ENCODE data around the gene FAM117B. TPM values are rescaled to one million over a fixed set of nuclear protein-coding genes. Genes with fewer than 3 reads are reported as not detected.

The FAM117B gene
- total RNA-seq, 6 experiments from 2014 or later, result 0.55 to 1.2 (median 0.87) TPM

- Mint-ChIP-seq H3K4me3 (no peak overlapping the region), H3K36me3 (ENCODE audit: low read depth) (peaks cover 23% of the 10 kb centered on the region), H3K27ac (no peak overlapping the region), H3K9me3 (peaks cover 36% of the 10 kb centered on the region), H3K4me1 (ENCODE audit: low read depth) (peaks cover 10% of the 10 kb centered on the region), H3K27me3 (ENCODE audit: insufficient read depth) (peaks cover 3% of the 10 kb centered on the region)
- TF ChIP-seq CTCF (IDR thresholded peaks at IDR 0.05), result no peak
- no peak for DNase-seq
Measured at GRCh38 chr2:202716114-202716718, 81.4 kb downstream of the FAM117B start.

GRCh38 chr2:202716953-202717597 is 82.3 kb downstream of the FAM117B start:
- TF ChIP-seq CTCF (IDR thresholded peaks at IDR 0.05), result no peak
- no peak for DNase-seq
- no peak overlapping the region for H3K4me3 Mint-ChIP-seq
- H3K27me3 Mint-ChIP-seq (ENCODE audit: insufficient read depth), result peaks cover 3% of the 10 kb centered on the region
- H3K4me1 Mint-ChIP-seq (ENCODE audit: low read depth), result peaks cover 15% of the 10 kb centered on the region
- no peak overlapping the region for H3K27ac Mint-ChIP-seq
- peaks cover 23% of the 10 kb centered on the region for H3K36me3 Mint-ChIP-seq (ENCODE audit: low read depth)
- peaks cover 36% of the 10 kb centered on the region for H3K9me3 Mint-ChIP-seq

GRCh38 chr2:202717598-202718310 is 83.0 kb downstream of the FAM117B start:
- Mint-ChIP-seq H3K27ac (no peak overlapping the region), H3K27me3 (ENCODE audit: insufficient read depth) (peaks cover 3% of the 10 kb centered on the region), H3K36me3 (ENCODE audit: low read depth) (peaks cover 19% of the 10 kb centered on the region), H3K4me1 (ENCODE audit: low read depth) (peaks cover 15% of the 10 kb centered on the region), H3K9me3 (peaks cover 32% of the 10 kb centered on the region), H3K4me3 (no peak overlapping the region)
- DNase-seq, result no peak
- no peak for TF ChIP-seq CTCF (IDR thresholded peaks at IDR 0.05)

- no peak overlapping the region for H3K4me3 Mint-ChIP-seq
- peak; percentile 13 for DNase-seq
- no peak for TF ChIP-seq CTCF (IDR thresholded peaks at IDR 0.05)
- no peak overlapping the region for H3K27ac Mint-ChIP-seq
- H3K4me1 Mint-ChIP-seq (ENCODE audit: low read depth), result peaks cover 15% of the 10 kb centered on the region
- peaks cover 24% of the 10 kb centered on the region for H3K9me3 Mint-ChIP-seq
- peaks cover 14% of the 10 kb centered on the region for H3K36me3 Mint-ChIP-seq (ENCODE audit: low read depth)
- no peaks in the 10 kb centered on the region; the same call in 1 of the 2 replicates for H3K27me3 Mint-ChIP-seq (ENCODE audit: insufficient read depth)
Measured at GRCh38 chr2:202718614-202719013, 83.8 kb downstream of the FAM117B start.

DNA sequence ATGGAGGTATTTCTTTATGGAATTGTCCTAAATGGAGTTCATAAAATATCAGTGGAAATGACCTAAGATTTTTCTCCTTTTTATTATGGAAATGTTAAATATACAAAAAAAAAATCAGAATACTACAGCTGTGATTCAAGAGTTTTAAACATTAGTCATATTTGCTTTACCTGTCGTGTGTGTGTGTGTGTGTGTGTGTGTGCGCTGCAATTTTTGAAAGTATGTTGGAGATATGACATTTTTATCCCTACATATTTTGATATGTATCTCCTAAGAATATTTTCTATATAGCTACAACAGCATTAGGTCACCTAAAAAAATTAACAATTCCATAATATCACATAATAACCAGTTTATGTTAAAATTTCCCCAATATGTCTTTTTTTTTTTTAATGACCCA is 85.5 kb downstream of the FAM117B start:
- Mint-ChIP-seq H3K4me1 (ENCODE audit: low read depth) (peaks cover 15% of the 10 kb centered on the region), H3K9me3 (peaks cover 18% of the 10 kb centered on the region), H3K27me3 (ENCODE audit: insufficient read depth) (no peaks in the 10 kb centered on the region; the same call in 1 of the 2 replicates), H3K36me3 (ENCODE audit: low read depth) (peaks cover 14% of the 10 kb centered on the region), H3K27ac (no peak overlapping the region), H3K4me3 (no peak overlapping the region)
- no peak for TF ChIP-seq CTCF (IDR thresholded peaks at IDR 0.05)
- no peak for DNase-seq

Data from HFFc6 (cell line).